WI38 (cell line): ENCODE data around the gene PSMC3.

Experiments used
- H3K4me3 ChIP-seq: 2 replicates; pipeline ENCODE4 v1.5.1; 2011; ENCODE audit warnings: low read depth, mild to moderate bottlenecking, control low read depth, low read length
- CTCF ChIP-seq: IDR thresholded peaks from 2 replicates; pipeline ENCODE4 v1.5.1; 2012; ENCODE audit warnings: low read depth, mild to moderate bottlenecking, control low read depth, low read length

PSMC3 gene

DNA sequence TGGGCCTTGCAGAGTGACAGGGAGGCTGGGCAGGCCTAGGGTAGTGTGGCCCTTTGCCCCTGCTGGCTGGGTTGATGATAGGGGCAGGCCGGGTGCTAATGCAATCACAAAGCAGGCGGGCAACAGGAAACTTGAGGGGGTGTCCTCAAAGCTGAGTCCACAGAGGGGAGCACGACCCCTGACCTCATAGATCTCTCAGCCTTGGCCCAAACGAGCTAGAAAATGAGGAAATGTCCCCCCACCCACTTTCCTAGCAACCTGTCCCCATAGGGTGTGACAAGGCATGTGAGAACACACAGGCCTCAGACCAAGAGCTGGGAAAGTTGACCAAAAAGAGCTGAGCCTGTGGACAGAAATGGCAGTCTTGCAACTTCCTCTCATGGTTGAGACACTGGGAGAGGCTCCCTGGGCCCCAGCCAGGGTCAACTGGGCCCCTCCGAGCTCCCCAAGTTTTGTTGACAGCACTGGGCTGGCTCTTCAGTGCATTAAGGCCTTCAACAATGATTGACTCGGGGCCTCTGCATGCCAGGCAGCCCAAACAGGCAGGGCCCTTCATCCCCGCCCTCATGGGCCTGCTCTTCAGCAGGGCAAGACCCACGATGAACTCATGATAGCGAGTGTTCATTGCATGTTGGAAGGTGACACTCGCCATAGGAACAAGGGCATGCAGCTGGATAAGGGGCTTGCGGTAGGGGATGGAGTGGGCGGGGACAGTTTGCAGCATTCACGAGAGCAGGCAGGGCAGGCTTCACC lies 38.1 kb downstream of the PSMC3 start:
- TF ChIP-seq CTCF = no peak
- no peak overlapping the region for H3K4me3 ChIP-seq

DNA sequence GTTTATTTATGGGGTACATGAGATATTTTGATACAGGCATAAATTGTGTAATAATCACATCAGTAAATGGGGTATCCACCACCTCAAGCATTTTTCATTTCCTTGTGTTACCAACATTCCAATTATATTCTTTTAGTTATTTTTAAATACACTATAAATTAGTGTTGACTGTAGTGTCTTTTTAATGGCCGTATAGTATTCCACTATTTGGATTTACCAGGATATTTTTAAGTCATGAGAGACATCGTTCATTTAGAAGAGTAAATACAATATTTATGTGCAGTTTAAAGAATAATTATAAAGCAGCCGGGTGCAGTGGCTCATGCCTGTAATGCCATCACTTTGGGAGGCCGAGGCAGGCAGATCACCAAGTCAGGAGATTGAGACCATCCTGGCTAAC lies 41.7 kb downstream of the PSMC3 start:
- no peak overlapping the region for H3K4me3 ChIP-seq
- TF ChIP-seq CTCF = no peak

- TF ChIP-seq CTCF = no peak
- no peak overlapping the region for H3K4me3 ChIP-seq
Observed at GRCh38 chr11:47383071-47383470, 43.2 kb downstream of the PSMC3 start.

DNA sequence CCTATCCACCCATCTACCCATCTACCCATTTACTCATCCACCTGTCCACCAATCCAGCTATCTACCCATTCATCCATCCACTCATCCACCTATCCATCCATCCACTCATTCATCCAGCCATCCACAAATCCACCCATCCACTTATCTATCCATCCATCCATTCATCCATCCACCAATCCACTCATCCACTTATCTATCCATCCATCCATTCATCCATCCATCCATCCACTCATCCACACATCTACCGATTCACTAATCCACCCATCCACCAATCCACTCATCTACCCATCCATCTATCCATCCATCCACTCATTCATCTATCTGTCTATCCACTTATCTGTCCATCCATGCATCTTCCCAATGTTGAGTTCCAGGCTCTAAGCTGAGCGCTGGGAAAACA lies 46.2 kb downstream of the PSMC3 start:
- no peak for TF ChIP-seq CTCF

GRCh38 chr11:47379317-47379716 lies 46.9 kb downstream of the PSMC3 start:
- no peak overlapping the region for H3K4me3 ChIP-seq
- TF ChIP-seq CTCF = no peak

More for the DNA sequence above, 46.2 kb downstream of the PSMC3 start:
- H3K4me3 ChIP-seq = no peak overlapping the region

DNA sequence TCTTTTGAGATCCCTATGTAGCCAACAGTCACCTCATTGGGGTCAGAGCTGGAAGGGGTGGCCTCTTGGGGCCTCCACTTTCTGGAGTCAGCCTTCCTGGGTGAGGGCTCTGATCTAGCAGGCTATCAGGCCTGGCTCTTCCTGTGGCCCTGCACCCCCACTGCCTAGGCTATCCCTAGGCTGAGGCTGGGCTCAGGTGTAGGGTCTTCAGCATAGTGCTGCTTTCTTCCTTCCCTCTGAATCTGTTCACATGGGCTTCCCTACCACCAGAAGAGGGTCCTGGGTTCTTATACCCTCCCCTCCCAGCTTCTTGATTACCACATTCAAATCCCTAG lies 47.4 kb downstream of the PSMC3 start:
- no peak for TF ChIP-seq CTCF
- H3K4me3 ChIP-seq = no peak overlapping the region

- no peak for TF ChIP-seq CTCF
- H3K4me3 ChIP-seq = no peak within 1 kb of the TSS
Observed at GRCh38 chr11:47378010-47378835, 48.0 kb downstream of the PSMC3 start, which contains the start of gene SPI1. Gene SPI1 (minus strand): TSS chr11:47378547. CDS start chr11:47378353, 194 bp downstream.
